Smooth muscle cell (in vitro differentiated cells): Measurements from ENCODE around the gene SUN2. TPM values are rescaled to one million over a fixed set of nuclear protein-coding genes. Genes with fewer than 3 reads are reported as not detected.

Experiments used
- DNase-seq: peaks from one replicate; lab custom pipeline; 2025; ENCODE audit not compliant: unreplicated experiment; lab: John Stamatoyannopoulos, UW
- H2AFZ ChIP-seq: fragments of 200-600 bp; sonication (generic); 2 replicates; pipeline ENCODE4 v1.6.0; 2016; ENCODE audit warnings: antibody characterized with exemption, low read depth, mild to moderate bottlenecking
- H3F3A ChIP-seq: fragments of 200-600 bp; sonication (generic); 2 replicates; pipeline ENCODE4 v1.6.0; 2017; ENCODE audit warnings: antibody characterized with exemption, low read depth
- H3K27ac ChIP-seq: fragments of 200-600 bp; sonication (generic); 2 replicates; pipeline ENCODE4 v1.5.1; 2016; ENCODE audit warnings: low read depth, mild to moderate bottlenecking
- H3K27me3 ChIP-seq: fragments of 200-600 bp; sonication (generic); 2 replicates; pipeline ENCODE4 v1.6.1; 2016; ENCODE audit warnings: low read depth, mild to moderate bottlenecking
- H3K36me3 ChIP-seq: fragments of 200-600 bp; sonication (generic); 2 replicates; pipeline ENCODE4 v1.5.1; 2016; ENCODE audit warnings: low read depth
- H3K4me1 ChIP-seq: fragments of 200-600 bp; sonication (generic); 2 replicates; pipeline ENCODE4 v1.5.1; 2016; ENCODE audit warnings: low read depth
- H3K4me2 ChIP-seq: fragments of 200-600 bp; sonication (generic); 2 replicates; pipeline ENCODE4 v1.6.0; 2016; ENCODE audit warnings: mild to moderate bottlenecking
- H3K4me3 ChIP-seq: fragments of 200-600 bp; sonication (generic); 2 replicates; pipeline ENCODE4 v1.5.1; 2016; ENCODE audit warnings: mild to moderate bottlenecking
- H3K79me2 ChIP-seq: fragments of 200-600 bp; sonication (generic); 2 replicates; pipeline ENCODE4 v1.6.0; 2016; ENCODE audit warnings: low read depth, mild to moderate bottlenecking
- H3K9ac ChIP-seq: fragments of 200-600 bp; sonication (generic); 2 replicates; pipeline ENCODE4 v1.6.0; 2016; ENCODE audit warnings: low read depth
- H3K9me3 ChIP-seq: fragments of 200-600 bp; sonication (generic); replicated peaks from 2 replicates; pipeline ENCODE4 v1.5.1; 2016; ENCODE audit warnings: low read depth
- H4K20me1 ChIP-seq: fragments of 200-600 bp; sonication (generic); 2 replicates; pipeline ENCODE4 v1.6.0; 2016; ENCODE audit warnings: low read depth
- CTCF ChIP-seq: fragments of 200-600 bp; sonication (generic); IDR thresholded peaks from 2 replicates; pipeline ENCODE4 v1.5.1; 2017; ENCODE audit warnings: borderline replicate concordance, mild to moderate bottlenecking, antibody characterized with exemption; ENCODE audit not compliant: insufficient read depth, poor library complexity, severe bottlenecking
- WGBS: methylation state at CpG from one replicate; pipeline ENCODE4 v1.1.7; 2016; ENCODE audit warnings: low lambda C conversion rate; 5-methylcytosine and 5-hydroxymethylcytosine counted together
- polyA plus RNA-seq: library from polyadenylated mRNA; unstranded; fragments of >200 nt; fragmentation: Nextera tagmentation; extraction: Ambion mirVana; gene quantifications from 2 replicates; pipeline ENCODE4 v1.2.1, GENCODE V29; 2016
- total RNA-seq: library from RNA; depleted of rRNA; stranded (reverse); fragments of >200 nt; gene quantifications from 2 replicates; pipeline ENCODE4 v1.2.3, GENCODE V29; 2014

The SUN2 gene
- total and polyA plus RNA-seq, 2 experiments from 2014 or later: 59.1 to 71.7 TPM

DNA sequence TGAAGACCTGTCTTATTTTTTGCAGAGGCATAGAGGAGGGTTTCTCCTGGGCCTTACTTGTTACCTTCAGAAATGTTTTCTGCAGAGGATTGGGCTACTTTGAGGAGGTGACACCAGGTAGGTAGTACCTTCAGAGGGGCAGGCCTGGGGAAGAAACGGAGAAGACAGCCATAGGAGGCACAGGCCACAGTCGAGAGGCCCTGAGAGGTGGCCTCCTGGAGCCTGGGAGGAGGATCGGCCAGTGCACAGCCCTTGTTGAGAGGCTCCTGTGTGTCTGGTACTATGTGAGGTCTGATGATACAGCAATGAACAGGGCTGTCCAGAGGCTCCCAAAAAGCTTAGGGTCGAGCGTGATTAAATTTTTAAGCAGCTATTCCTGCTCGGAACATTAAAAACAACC is 38.6 kb downstream of the SUN2 start:
- no peak overlapping the region for H3K9ac ChIP-seq
- peaks cover 15% of the 10 kb centered on the region for H3F3A ChIP-seq
- no peak for DNase-seq
- TF ChIP-seq CTCF: no peak
- no peaks in the 10 kb centered on the region for H3K9me3 ChIP-seq
- no peaks in the 10 kb centered on the region for H3K36me3 ChIP-seq
- no peaks in the 10 kb centered on the region for H3K27me3 ChIP-seq
- H3K27ac ChIP-seq: peak overlapping the region; percentile 90
- 97% methylated on average over 6 of the region's 6 CpGs for WGBS
- H3K4me3 ChIP-seq: no peak overlapping the region
- H3K79me2 ChIP-seq: peaks cover 26% of the 10 kb centered on the region
- no peak overlapping the region for H3K4me2 ChIP-seq
- H2AFZ ChIP-seq: no peak overlapping the region
- H4K20me1 ChIP-seq: peaks cover 81% of the 10 kb centered on the region
- peaks cover 8% of the 10 kb centered on the region for H3K4me1 ChIP-seq

DNA sequence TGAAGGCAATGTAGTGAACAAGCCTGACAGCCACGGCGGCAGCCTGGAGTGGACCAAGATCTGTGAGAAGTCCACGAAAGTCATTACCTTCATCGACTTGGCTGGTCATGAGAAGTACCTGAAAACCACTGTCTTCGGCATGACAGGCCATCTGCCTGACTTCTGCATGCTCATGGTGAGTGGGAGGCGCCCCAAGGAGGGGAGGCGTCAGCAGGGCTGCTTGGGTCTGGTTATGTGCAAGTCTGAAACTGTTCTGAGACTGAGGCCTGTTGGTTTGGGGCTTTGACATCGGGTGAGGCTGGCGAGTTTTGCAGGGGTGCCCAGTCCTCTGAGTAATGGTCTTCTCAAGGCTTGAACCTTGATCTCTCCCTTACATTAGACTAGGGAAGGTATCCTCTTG is 39.0 kb downstream of the SUN2 start:
- Histone ChIP-seq H3K9ac (no peak overlapping the region), H3K36me3 (no peaks in the 10 kb centered on the region), H3K4me2 (no peak overlapping the region), H4K20me1 (peaks cover 85% of the 10 kb centered on the region), H2AFZ (no peak overlapping the region), H3K27me3 (no peaks in the 10 kb centered on the region), H3K79me2 (peaks cover 30% of the 10 kb centered on the region), H3K9me3 (no peaks in the 10 kb centered on the region), H3F3A (peaks cover 15% of the 10 kb centered on the region), H3K4me3 (no peak overlapping the region), H3K27ac (no peak overlapping the region), H3K4me1 (peaks cover 12% of the 10 kb centered on the region)
- WGBS: 93% methylated on average over 9 of the region's 9 CpGs
- no peak for TF ChIP-seq CTCF
- no peak for DNase-seq

DNA sequence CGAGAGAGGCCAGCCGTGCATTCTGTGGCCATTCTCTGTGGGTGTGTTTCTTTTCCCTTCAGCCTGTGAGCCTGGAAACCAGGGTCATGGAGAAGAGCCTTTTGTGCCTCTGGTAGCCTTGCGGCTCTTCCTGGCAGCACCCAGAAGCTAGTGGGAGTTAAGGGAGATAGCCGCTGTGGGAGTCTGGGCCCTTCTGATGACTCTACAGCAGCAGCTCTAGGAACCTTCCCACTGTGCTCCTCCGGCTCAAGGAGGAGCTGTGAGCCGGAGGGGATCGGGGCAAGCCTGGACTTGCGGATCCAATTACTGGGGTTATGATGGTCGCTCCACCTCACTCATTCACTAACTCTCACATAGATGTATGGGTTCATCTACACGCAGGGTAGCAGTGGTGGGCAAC is 39.5 kb downstream of the SUN2 start:
- Histone ChIP-seq H3K9ac (no peak overlapping the region), H3F3A (peaks cover 15% of the 10 kb centered on the region), H3K4me3 (no peak overlapping the region), H2AFZ (no peak overlapping the region), H3K36me3 (no peaks in the 10 kb centered on the region), H4K20me1 (peaks cover 86% of the 10 kb centered on the region), H3K79me2 (peaks cover 35% of the 10 kb centered on the region), H3K27ac (no peak overlapping the region), H3K27me3 (no peaks in the 10 kb centered on the region), H3K9me3 (no peaks in the 10 kb centered on the region), H3K4me1 (peaks cover 13% of the 10 kb centered on the region), H3K4me2 (no peak overlapping the region)
- no peak for DNase-seq
- TF ChIP-seq CTCF: no peak
- 95% methylated on average over 10 of the region's 10 CpGs for WGBS

DNA sequence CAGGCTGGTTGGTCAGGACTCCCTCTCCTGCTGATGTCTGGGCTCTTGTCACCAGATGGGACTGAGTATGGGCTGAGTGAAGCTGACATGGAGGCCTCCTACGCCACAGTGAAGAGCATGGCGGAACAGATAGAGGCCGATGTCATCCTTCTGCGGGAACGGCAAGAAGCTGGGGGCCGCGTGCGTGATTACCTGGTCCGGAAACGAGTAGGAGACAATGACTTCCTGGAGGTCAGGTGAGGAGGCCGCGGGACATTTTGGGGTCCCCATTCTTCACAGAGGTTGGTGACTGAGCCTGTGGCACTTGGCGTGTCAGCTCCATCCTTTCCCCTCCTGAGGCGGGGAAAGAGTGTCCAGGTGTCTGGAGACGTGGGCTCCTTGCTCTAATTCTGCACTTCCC is 39.9 kb downstream of the SUN2 start:
- Histone ChIP-seq H3K4me1 (peaks cover 13% of the 10 kb centered on the region), H3K36me3 (no peaks in the 10 kb centered on the region), H4K20me1 (peaks cover 88% of the 10 kb centered on the region), H3K27me3 (no peaks in the 10 kb centered on the region), H3K9me3 (no peaks in the 10 kb centered on the region), H3K4me3 (no peak overlapping the region), H3K27ac (no peak overlapping the region), H3F3A (peaks cover 15% of the 10 kb centered on the region), H3K4me2 (no peak overlapping the region), H2AFZ (no peak overlapping the region), H3K79me2 (peaks cover 40% of the 10 kb centered on the region), H3K9ac (no peak overlapping the region)
- DNase-seq: no peak
- WGBS: 95% methylated on average over 15 of the region's 15 CpGs
- no peak for TF ChIP-seq CTCF
